ENCODE results near the gene MLXIP. TPM values are rescaled to one million over a fixed set of nuclear protein-coding genes. Genes with fewer than 3 reads are reported as not detected.

Gene MLXIP
- total RNA-seq = 16.9 TPM

- Histone ChIP-seq H3K36me3 (no peaks in the 10 kb centered on the region), H3K9me3 (no peaks in the 10 kb centered on the region), H3K27me3 (no peaks in the 10 kb centered on the region), H3K27ac (peak within 1 kb of the TSS; percentile 84), H3K4me1 (peaks cover 51% of the 10 kb centered on the region), H3K4me3 (peak within 1 kb of the TSS; percentile 68 to 78)
- peak in 1 of 2 donors; percentile 63 for TF ChIP-seq POLR2AphosphoS5 (IDR thresholded peaks at IDR 0.05; ENCODE audit: insufficient read depth in 1 of 2, low read depth in 1 of 2)
- no peak for TF ChIP-seq CTCF (IDR thresholded peaks at IDR 0.05)
- TF ChIP-seq POLR2A (IDR thresholded peaks at IDR 0.05) = peak in 1 of 2 donors; percentile 97
- DNase-seq (ENCODE audit: extremely low spot score in 2 of 2) = no peak
- intact Hi-C loops (cut with DNase I) = no loop called here
Observed at GRCh38 chr12:122078141-122079032, at the start of gene MLXIP. Gene MLXIP (plus strand): TSS chr12:122078756. CDS start chr12:122078854, 98 bp downstream.

- H3K4me1 ChIP-seq = peaks cover 47% of the 10 kb centered on the region
- no peak overlapping the region for H3K27ac ChIP-seq
- intact Hi-C loops (cut with DNase I) = loop anchor here (10.0 kb wide), 1 partner anchor 114 kb away; the partner anchor contains the start of gene CFAP251
- no peak for DNase-seq (ENCODE audit: extremely low spot score in 2 of 2)
- H3K4me3 ChIP-seq = no peak overlapping the region
- H3K27me3 ChIP-seq = no peaks in the 10 kb centered on the region
- no peaks in the 10 kb centered on the region for H3K9me3 ChIP-seq
- TF ChIP-seq POLR2AphosphoS5 (IDR thresholded peaks at IDR 0.05; ENCODE audit: insufficient read depth in 1 of 2, low read depth in 1 of 2) = no peak
- no peak for TF ChIP-seq POLR2A (IDR thresholded peaks at IDR 0.05)
- no peak for TF ChIP-seq CTCF (IDR thresholded peaks at IDR 0.05)
- H3K36me3 ChIP-seq = no peaks in the 10 kb centered on the region
Observed at GRCh38 chr12:122028905-122029560, 49.5 kb upstream of the MLXIP start.

- peaks cover 42% of the 10 kb centered on the region for H3K4me1 ChIP-seq
- H3K27me3 ChIP-seq = no peaks in the 10 kb centered on the region
- H3K36me3 ChIP-seq = no peaks in the 10 kb centered on the region
- TF ChIP-seq CTCF (IDR thresholded peaks at IDR 0.05) = no peak
- TF ChIP-seq POLR2A (IDR thresholded peaks at IDR 0.05) = no peak
- TF ChIP-seq POLR2AphosphoS5 (IDR thresholded peaks at IDR 0.05; ENCODE audit: insufficient read depth in 1 of 2, low read depth in 1 of 2) = peak in 1 of 2 donors; percentile 19
- no peak overlapping the region for H3K27ac ChIP-seq
- intact Hi-C loops (cut with DNase I) = loop anchor here (10.0 kb wide), 1 partner anchor 115 kb away; the partner anchor contains the start of gene CFAP251
- no peak overlapping the region for H3K4me3 ChIP-seq
- no peaks in the 10 kb centered on the region for H3K9me3 ChIP-seq
- DNase-seq (ENCODE audit: extremely low spot score in 2 of 2) = no peak
Observed at GRCh38 chr12:122029620-122030423, 48.7 kb upstream of the MLXIP start.

- TF ChIP-seq CTCF (IDR thresholded peaks at IDR 0.05) = no peak
- TF ChIP-seq POLR2A (IDR thresholded peaks at IDR 0.05) = no peak
- no peak for TF ChIP-seq POLR2AphosphoS5 (IDR thresholded peaks at IDR 0.05; ENCODE audit: insufficient read depth in 1 of 2, low read depth in 1 of 2)
- Histone ChIP-seq H3K9me3 (no peaks in the 10 kb centered on the region), H3K4me1 (peaks cover 42% of the 10 kb centered on the region), H3K4me3 (no peak overlapping the region), H3K27me3 (no peaks in the 10 kb centered on the region), H3K36me3 (peaks cover 0 to under 1% of the 10 kb centered on the region in 2 donors), H3K27ac (no peak overlapping the region)
- intact Hi-C loops (cut with DNase I) = no loop called here
- no peak for DNase-seq (ENCODE audit: extremely low spot score in 2 of 2)
Observed at GRCh38 chr12:122030424-122031035, 48.0 kb upstream of the MLXIP start.
